ENCODE measurements around the gene GRIN2A.

DNA sequence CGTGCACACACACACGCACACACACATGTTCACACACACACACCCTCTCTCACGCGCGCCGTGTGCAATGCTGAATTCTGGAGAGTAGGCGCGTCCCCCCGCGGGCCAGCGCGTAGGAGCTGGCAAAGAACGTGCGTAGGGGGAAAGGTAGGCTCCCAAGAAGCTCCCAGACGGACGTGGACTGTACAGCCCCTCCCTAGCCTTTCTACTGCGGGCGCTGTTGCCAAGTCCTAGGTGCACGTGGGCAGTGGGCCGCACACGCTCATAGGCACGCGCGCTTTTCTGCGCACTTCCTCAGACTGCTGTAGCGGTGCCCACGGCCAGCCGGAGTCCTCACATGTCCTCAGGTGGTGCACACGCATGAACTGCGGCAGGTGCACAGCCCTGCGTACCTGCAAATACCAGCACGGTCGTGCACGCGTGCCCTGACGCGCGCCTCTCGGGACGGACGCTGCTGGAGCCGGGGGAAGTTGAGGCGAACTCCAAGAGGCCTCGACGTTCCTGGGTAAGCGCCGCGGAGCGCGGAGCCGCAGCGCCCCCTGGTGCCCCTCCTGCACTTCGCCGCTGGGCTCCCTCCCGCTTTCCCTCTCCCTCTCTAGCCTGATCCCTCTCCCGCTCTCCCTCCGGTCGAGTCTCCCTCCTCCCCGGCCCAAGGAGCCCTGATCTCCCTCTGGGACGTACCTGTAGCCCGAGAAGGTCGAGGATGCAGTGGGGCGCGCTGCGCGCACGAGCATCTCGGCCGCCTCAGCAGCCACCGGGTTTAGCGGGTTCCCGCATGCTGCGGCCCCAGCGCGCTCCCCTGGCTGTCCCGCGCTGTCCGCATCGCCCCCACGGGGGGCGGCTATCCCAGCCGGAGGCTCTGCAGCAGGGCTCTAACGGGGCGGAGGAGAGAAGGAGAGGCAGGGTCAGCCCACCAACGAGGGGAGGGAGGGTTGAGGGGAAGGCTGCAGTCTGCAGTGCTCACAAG is 749 bp downstream of the GRIN2A start:
- TF ChIP-seq, protein P1, sequence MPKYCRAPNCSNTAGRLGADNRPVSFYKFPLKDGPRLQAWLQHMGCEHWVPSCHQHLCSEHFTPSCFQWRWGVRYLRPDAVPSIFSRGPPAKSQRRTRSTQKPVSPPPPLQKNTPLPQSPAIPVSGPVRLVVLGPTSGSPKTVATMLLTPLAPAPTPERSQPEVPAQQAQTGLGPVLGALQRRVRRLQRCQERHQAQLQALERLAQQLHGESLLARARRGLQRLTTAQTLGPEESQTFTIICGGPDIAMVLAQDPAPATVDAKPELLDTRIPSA (CRISPR knock-in tag; IDR thresholded peaks at IDR 0.05; ENCODE audit: borderline replicate concordance), result no peak
- TF ChIP-seq HMGA1 (CRISPR knock-in tag; conservative IDR thresholded peaks at IDR 0.05) (no peak), SMC3 (IDR thresholded peaks at IDR 0.05; ENCODE audit: low read length) (peak; percentile 61; the same call in 1 of the 2 replicates), POLR2AphosphoS2 (IDR thresholded peaks at IDR 0.05; ENCODE audit: low read depth, low read length) (no peak), GTF2F1 (IDR thresholded peaks at IDR 0.05; ENCODE audit: low read length) (no peak), CREB1 (IDR thresholded peaks at IDR 0.05) (no peak), CREB1 (CRISPR knock-in tag; IDR thresholded peaks at IDR 0.05) (no peak), ELF1 (CRISPR knock-in tag; IDR thresholded peaks at IDR 0.05) (no peak), CEBPB (IDR thresholded peaks at IDR 0.05; ENCODE audit: borderline replicate concordance, low read depth, low read length) (no peak)
- TF ChIP-seq, protein P2, sequence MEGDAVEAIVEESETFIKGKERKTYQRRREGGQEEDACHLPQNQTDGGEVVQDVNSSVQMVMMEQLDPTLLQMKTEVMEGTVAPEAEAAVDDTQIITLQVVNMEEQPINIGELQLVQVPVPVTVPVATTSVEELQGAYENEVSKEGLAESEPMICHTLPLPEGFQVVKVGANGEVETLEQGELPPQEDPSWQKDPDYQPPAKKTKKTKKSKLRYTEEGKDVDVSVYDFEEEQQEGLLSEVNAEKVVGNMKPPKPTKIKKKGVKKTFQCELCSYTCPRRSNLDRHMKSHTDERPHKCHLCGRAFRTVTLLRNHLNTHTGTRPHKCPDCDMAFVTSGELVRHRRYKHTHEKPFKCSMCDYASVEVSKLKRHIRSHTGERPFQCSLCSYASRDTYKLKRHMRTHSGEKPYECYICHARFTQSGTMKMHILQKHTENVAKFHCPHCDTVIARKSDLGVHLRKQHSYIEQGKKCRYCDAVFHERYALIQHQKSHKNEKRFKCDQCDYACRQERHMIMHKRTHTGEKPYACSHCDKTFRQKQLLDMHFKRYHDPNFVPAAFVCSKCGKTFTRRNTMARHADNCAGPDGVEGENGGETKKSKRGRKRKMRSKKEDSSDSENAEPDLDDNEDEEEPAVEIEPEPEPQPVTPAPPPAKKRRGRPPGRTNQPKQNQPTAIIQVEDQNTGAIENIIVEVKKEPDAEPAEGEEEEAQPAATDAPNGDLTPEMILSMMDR (CRISPR knock-in tag; IDR thresholded peaks at IDR 0.05), result peak; percentile 99
- TF ChIP-seq, protein P3, sequence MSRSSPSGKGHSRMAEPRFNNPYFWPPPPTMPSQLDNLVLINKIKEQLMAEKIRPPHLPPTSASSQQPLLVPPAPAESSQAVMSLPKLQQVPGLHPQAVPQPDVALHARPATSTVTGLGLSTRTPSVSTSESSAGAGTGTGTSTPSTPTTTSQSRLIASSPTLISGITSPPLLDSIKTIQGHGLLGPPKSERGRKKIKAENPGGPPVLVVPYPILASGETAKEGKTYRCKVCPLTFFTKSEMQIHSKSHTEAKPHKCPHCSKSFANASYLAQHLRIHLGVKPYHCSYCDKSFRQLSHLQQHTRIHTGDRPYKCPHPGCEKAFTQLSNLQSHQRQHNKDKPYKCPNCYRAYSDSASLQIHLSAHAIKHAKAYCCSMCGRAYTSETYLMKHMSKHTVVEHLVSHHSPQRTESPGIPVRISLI (CRISPR knock-in tag; IDR thresholded peaks at IDR 0.05; ENCODE audit: borderline replicate concordance), result no peak
- TF ChIP-seq, protein P4, sequence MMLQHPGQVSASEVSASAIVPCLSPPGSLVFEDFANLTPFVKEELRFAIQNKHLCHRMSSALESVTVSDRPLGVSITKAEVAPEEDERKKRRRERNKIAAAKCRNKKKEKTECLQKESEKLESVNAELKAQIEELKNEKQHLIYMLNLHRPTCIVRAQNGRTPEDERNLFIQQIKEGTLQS (CRISPR knock-in tag; IDR thresholded peaks at IDR 0.05), result no peak

All from HepG2 (cell line).